Activated T-helper 2 cell treated with anti-CD3 and anti-CD28 coated beads, Interferon-gamma antibody, Interleukin-2, Interleukin-4, amounts not matched to agents 10 μg/mL and 5 μg/mL and 100 μg/mL, durations not matched to agents 14 hours and 24 hours and 36 hours (primary cell): ENCODE measurements around the gene WRAP73. TPM values are rescaled to one million over a fixed set of nuclear protein-coding genes. Genes with fewer than 3 reads are reported as not detected.

ENCODE experiments used
- DNase-seq: peaks from one replicate; pipeline ENCODE4 v3.0.0; 2021; ENCODE audit warnings: low spot score
- H3K27ac Mint-ChIP-seq: one replicate; pipeline ENCODE4 v1.8.0; 2021; ENCODE audit warnings: mixed read lengths
- H3K27me3 Mint-ChIP-seq: one replicate; pipeline ENCODE4 v1.8.0; 2021; ENCODE audit warnings: low read depth, mixed read lengths
- H3K36me3 Mint-ChIP-seq: one replicate; pipeline ENCODE4 v1.8.0; 2021; ENCODE audit warnings: low read depth, mixed read lengths
- H3K4me1 Mint-ChIP-seq: one replicate; pipeline ENCODE4 v1.8.0; 2021; ENCODE audit warnings: low read depth, mixed read lengths
- H3K4me3 Mint-ChIP-seq: one replicate; pipeline ENCODE4 v1.8.0; 2021; ENCODE audit warnings: low read depth, mild to moderate bottlenecking, moderate library complexity, mixed read lengths
- H3K9me3 Mint-ChIP-seq: one replicate; pipeline ENCODE4 v1.8.0; 2021; ENCODE audit warnings: mixed read lengths
- intact Hi-C: fragments of 100-400 bp; cut with micrococcal nuclease; formaldehyde crosslinking; loops from one replicate; pipeline ENCODE4 v1.15.1; 2023
- total RNA-seq: library from RNA; stranded (reverse); gene quantifications from 2 replicates; pipeline ENCODE4 v1.2.3, GENCODE V29; 2022

Gene WRAP73
- total RNA-seq, 1 donor from 2014 or later = 38.7 TPM

DNA sequence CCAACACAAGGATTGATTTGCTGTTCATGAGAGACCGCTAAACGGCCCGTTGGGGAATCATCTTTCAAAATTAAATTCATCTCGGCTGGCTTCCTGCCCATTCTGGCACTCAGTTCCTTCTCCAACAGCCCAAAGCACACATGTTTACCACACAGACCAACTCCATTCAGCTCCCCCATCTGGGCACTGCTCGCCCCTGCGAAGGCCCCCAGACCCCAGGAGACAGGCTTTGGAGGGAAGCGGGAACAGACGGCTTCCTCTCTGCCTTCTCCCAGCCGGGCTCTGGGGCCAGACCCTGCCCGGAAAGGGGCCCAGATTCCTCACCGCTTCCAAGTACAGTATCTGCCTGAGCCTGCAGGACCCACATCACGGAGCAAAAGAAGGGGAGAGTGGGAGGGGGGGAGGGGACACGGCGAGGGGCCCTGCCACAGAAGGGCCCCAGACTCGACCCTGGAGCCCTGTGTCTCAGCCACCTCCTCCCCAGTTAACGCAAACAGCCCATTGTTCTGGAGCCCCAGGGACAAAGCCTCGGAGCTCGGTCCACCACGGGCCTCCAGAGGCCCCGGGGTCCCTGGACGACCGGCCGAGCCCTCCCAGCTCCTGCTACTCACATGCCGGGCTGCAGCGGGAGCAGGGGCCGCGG is 39.3 kb downstream of the WRAP73 start:
- no peaks in the 10 kb centered on the region for H3K9me3 Mint-ChIP-seq
- H3K36me3 Mint-ChIP-seq = no peaks in the 10 kb centered on the region
- H3K27me3 Mint-ChIP-seq = peaks cover 22% of the 10 kb centered on the region
- intact Hi-C loops = no loop called here
- no peaks in the 10 kb centered on the region for H3K4me1 Mint-ChIP-seq
- no peak overlapping the region for H3K4me3 Mint-ChIP-seq
- no peak for DNase-seq
- H3K27ac Mint-ChIP-seq = no peak overlapping the region

DNA sequence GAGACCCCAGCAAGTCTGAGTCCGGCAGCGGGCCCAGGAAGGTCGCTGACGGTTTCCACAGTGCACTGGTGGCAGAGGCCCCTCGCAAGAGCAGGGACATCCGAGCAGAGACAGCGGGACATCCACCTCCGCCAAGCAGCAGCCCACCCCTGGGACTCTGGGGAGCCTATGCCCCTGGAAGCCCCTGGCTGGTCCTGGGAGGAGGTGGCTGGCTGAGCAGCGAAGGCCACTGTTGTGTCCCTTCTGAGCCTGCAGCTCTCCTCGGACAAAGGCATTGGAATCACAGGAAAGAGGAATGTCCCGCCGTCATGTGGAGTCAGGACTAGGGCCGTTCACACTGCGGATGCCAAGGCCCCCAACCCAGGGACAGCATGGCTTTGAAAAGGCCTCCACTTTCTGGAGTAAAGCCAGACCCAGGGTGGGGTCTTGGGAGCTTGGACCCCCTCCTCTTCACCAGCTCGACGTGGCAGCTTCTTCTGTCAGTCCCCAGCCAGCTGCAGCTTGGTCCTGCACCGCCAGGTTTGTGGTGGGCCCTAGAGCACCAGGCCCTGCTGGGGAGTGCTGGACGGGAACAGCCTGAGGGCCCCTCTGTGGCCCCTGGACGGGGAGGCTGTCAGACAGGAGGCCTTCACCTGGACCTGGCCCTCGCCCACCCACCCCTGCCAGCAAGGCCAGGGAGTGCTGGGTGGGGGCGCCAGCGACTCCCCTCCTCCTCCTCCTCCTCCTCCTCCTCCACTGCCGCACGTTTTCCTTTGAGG is 40.0 kb downstream of the WRAP73 start:
- no peaks in the 10 kb centered on the region for H3K9me3 Mint-ChIP-seq
- no peaks in the 10 kb centered on the region for H3K36me3 Mint-ChIP-seq
- intact Hi-C loops = no loop called here
- peaks cover 22% of the 10 kb centered on the region for H3K27me3 Mint-ChIP-seq
- H3K4me3 Mint-ChIP-seq = no peak overlapping the region
- no peak overlapping the region for H3K27ac Mint-ChIP-seq
- no peak for DNase-seq
- H3K4me1 Mint-ChIP-seq = no peaks in the 10 kb centered on the region

DNA sequence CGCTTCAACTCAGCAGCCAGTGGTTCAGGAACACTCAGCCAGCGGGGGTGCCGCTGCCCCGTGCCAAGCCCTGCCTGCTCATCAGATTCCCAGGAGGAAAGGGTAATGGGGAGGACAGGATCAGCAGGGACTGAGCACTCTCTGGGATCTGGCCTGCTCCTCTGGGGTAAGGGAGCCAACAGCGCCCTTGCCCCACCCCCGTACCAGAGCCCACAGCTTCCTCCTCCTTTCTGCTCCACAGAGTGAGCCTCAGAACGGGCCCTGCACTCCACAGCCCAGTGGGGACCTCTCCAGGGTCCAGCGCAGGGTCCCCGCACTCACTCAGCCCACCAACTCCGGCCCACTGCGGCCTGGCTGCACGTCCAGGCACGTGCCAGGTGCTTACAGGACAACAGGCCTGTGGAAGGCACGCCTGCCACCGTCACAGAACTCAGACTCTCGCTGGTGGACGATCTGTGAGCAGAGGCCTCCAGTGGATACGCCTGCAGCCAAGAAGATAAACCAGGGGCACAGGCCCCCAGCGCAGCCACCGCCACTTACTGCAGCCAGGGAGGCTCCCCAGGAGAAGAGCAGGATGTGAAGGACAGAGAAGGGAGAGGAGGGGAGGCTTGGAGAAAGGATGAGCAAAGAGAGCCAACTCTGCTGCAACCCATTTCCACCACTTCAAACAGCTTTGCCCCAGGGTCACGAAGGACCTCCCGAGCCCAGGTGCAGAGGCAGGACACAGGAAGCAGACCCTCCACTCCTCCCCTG is 40.7 kb downstream of the WRAP73 start:
- intact Hi-C loops = no loop called here
- H3K9me3 Mint-ChIP-seq = no peaks in the 10 kb centered on the region
- no peak overlapping the region for H3K27ac Mint-ChIP-seq
- DNase-seq = no peak
- no peaks in the 10 kb centered on the region for H3K36me3 Mint-ChIP-seq
- no peak overlapping the region for H3K4me3 Mint-ChIP-seq
- peaks cover 22% of the 10 kb centered on the region for H3K27me3 Mint-ChIP-seq
- H3K4me1 Mint-ChIP-seq = no peaks in the 10 kb centered on the region

DNA sequence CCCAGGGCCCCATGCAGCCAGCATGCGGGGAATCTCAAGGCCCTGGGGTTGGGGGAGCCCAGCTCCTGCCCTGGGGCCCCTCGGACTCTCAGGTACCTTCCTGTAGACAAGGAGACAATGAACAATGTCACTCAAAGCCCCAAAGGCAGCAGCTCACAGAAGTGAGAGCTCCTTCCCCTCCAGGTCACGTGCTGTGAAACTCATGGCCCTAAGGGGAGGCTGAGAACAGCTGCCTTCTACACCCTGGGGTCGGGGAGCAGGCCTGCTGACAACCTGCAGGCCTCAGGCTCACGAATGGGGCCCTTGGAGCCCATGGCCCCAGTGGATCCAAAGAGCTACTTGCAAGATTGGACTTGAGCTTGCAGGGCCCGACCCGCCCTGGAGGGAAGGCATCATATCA is 41.7 kb downstream of the WRAP73 start:
- no peaks in the 10 kb centered on the region for H3K36me3 Mint-ChIP-seq
- no peak overlapping the region for H3K27ac Mint-ChIP-seq

DNA sequence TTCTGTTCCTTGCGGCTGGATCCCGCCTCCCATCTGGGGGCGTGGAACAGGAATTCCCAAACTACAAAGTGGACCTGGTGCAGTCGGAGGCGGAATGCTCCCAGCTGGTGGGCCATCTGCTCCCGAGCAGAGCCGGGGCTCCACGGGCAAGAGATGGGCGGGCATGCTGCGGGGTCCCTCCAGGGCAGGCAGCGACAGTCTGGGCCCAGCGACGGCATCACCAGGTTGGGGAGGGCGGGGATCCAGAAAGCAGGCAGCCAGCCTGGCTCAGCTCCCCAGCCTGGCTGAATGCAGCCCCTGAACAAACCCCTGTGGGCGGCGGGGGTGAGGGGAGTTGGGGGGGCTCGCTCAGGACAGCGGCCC is 42.2 kb downstream of the WRAP73 start:
- H3K9me3 Mint-ChIP-seq = no peaks in the 10 kb centered on the region
- H3K36me3 Mint-ChIP-seq = no peaks in the 10 kb centered on the region
- no peak overlapping the region for H3K27ac Mint-ChIP-seq
- no peak for DNase-seq
- no peak overlapping the region for H3K4me3 Mint-ChIP-seq
- peaks cover 15% of the 10 kb centered on the region for H3K27me3 Mint-ChIP-seq
- intact Hi-C loops = no loop called here
- H3K4me1 Mint-ChIP-seq = no peaks in the 10 kb centered on the region

More for the DNA sequence above, 41.7 kb downstream of the WRAP73 start:
- intact Hi-C loops = no loop called here
- no peaks in the 10 kb centered on the region for H3K9me3 Mint-ChIP-seq
- H3K4me1 Mint-ChIP-seq = no peaks in the 10 kb centered on the region
- peaks cover 19% of the 10 kb centered on the region for H3K27me3 Mint-ChIP-seq
- no peak for DNase-seq
- H3K4me3 Mint-ChIP-seq = no peak overlapping the region

DNA sequence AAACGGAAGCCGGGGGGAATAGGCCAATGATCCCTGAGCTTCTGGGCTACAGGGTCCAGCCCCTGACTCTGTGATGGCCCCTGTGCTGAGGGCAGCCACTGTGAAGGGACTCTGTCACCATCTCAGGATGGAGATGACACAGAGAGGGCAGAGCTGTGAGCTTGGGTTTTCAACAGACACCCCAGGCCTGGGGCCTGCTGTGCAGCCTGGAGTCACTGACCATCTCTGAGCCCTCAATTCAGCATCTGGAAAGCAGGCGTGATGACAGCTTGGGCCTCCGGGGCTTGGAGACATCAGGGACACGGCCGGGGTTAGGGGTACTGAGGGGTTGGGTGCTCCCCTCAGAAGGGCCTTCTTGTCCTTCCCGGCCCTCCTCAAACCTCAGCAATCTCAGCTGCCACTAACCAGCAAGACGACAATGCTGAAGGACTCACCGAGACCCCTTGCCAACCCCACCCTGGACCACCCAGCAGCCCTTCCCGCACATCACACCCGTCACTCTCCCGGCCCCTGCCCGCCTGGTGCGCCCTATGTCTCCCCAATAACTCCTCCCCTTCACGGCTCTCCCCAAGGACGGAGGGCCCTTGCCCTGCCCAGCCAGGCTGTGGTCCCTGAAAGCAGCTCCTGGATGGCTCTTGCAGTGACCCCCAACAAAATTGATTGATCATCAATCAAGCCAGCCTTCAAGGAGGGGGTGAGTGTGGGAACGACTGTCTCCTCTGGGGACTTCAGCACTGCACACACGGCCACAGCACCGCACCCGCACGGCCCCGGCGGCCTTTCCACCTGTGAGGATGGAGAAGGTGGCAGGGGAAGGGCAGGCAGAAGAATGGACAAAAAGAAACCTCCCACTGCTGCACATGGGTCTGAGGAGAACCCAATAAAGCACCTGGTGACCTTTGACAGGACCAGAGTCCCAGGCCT is 42.9 kb downstream of the WRAP73 start:
- no peaks in the 10 kb centered on the region for H3K36me3 Mint-ChIP-seq
- H3K9me3 Mint-ChIP-seq = no peaks in the 10 kb centered on the region
- intact Hi-C loops = no loop called here
- peaks cover 12% of the 10 kb centered on the region for H3K27me3 Mint-ChIP-seq
- DNase-seq = no peak
- no peak overlapping the region for H3K27ac Mint-ChIP-seq
- H3K4me1 Mint-ChIP-seq = no peaks in the 10 kb centered on the region
- no peak overlapping the region for H3K4me3 Mint-ChIP-seq

DNA sequence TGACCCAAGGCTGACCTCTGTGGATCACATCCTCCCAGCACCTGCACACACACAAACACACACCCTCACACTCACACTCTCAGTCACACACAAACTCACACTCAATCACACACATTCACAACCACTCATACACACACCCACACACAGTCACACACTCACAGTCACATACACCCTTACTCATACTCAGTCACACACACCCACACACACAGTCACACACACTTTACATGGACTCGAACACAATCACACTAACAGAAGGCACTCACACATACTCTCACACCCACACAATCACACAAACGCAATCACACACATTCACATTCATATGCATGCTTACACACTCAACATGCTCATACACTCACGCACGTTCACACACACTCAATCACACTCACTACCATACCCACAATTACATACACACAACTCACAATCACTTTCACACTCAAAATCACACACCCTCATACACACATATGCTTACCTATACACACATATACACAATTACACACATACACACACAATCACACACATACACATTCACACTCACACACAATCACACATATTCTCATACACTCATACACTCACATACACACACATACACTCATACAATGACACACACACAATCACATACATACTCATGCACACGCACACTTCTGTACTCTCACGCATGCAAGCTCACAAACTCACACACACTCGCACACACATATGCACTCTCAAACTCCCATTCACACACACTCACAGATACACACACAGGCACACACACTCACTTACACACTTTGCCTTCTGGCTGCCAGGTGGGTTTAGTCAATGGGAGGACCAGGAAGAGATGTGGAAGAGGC is 44.7 kb downstream of the WRAP73 start:
- Mint-ChIP-seq H3K9me3 (no peaks in the 10 kb centered on the region), H3K4me3 (no peak overlapping the region), H3K27ac (no peak overlapping the region), H3K27me3 (peaks cover 3% of the 10 kb centered on the region), H3K36me3 (no peaks in the 10 kb centered on the region), H3K4me1 (no peaks in the 10 kb centered on the region)
- intact Hi-C loops = no loop called here
- DNase-seq = no peak

DNA sequence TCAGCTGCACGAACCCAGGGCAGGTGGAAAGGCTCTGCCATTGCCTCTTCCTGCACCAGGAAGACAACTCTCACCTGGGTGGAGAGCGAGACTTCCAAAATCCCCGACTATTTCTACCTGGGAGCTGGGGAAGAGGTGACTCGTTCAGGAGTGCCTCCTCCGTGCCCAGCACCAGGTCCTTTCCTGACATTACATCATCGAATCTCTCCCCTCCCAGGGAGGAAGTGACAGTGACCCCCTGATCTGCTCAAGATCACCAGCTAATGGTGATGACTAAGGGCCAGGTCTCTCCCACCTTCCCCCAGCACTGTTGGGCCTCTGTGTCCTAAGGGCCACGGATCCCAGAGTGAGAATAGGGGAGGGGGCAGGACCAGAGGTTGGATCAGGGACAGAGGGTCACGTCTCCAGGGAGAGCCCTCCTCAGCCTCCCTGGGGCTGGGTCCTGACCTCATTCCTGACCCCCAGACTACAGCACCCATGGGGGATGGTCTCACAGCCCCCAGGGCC is 45.4 kb downstream of the WRAP73 start:
- no peak for DNase-seq
- Mint-ChIP-seq H3K27ac (no peak overlapping the region), H3K36me3 (no peaks in the 10 kb centered on the region), H3K27me3 (peaks cover 3% of the 10 kb centered on the region), H3K4me3 (no peak overlapping the region), H3K9me3 (no peaks in the 10 kb centered on the region), H3K4me1 (no peaks in the 10 kb centered on the region)
- intact Hi-C loops = no loop called here

DNA sequence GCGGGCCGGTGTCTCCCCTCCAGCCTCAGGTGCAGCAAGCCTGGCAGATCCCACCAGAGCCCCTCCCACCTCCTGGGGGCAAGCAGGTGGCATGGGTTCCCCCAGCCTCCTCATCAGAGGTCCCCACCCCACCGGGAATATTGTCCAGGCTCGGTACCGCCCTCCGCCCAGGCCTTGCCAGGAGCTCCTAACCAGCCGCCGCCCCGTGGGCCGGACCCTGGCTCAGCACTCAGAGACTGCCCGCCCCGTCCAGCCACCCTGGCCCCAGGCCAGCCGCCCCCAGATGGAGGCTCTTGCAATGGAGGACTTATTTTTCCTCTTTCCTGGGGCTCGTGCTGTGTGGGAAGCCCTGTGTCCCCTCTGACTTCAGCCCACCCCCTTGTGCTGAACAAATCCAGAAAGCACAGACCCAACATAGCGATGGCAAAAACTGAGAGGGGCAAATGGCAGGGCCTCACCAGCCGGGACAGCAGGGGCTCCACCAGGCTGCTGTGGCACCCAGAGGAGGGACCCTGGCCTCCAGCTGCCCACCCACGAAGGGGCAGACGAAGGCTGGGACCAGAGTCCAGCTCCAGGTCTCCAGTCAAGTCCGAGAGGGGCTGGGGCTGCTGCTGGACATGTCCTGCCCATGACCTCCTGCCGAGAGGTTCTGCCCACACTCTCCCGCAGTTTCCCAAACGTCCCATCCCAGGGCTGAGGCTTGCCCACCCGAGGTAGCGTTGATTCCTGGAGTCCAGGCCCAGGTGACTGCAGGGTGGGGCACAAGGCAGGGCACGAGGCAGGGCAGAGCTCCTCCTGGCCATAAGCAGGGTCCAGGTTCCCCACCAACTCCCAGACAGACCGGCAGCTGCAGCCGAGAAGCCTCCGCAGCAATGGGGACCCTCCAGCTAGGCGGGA is 46.1 kb downstream of the WRAP73 start:
- intact Hi-C loops = no loop called here

DNA sequence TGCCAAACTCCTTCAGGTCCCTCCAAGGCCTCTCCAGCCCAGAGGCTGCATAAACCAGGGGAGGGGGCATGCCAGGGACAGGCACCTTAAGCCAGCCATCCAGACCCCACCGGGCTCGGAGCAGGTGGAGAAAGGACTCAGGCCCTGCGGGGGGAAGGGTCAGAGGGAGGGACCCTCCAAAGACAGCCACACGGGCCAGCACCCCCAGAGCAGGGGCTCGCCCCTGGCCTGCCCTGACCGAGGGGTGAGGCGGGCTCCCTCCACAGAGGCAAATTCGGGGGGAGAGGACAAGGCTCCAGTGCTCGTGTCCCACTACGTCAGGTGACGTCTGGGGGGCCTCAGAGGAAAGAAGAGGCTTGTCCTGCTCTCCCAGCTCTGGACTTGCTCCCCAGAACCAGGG is 46.7 kb downstream of the WRAP73 start:
- no peaks in the 10 kb centered on the region for H3K36me3 Mint-ChIP-seq
- no peaks in the 10 kb centered on the region for H3K27me3 Mint-ChIP-seq
- no peaks in the 10 kb centered on the region for H3K4me1 Mint-ChIP-seq
- intact Hi-C loops = no loop called here
- DNase-seq = no peak
- no peaks in the 10 kb centered on the region for H3K9me3 Mint-ChIP-seq
- H3K27ac Mint-ChIP-seq = no peak overlapping the region
- H3K4me3 Mint-ChIP-seq = no peak overlapping the region

More for the DNA sequence above, 46.1 kb downstream of the WRAP73 start:
- Mint-ChIP-seq H3K9me3 (no peaks in the 10 kb centered on the region), H3K27me3 (no peaks in the 10 kb centered on the region), H3K4me3 (no peak overlapping the region), H3K4me1 (no peaks in the 10 kb centered on the region), H3K27ac (no peak overlapping the region), H3K36me3 (no peaks in the 10 kb centered on the region)
- no peak for DNase-seq

DNA sequence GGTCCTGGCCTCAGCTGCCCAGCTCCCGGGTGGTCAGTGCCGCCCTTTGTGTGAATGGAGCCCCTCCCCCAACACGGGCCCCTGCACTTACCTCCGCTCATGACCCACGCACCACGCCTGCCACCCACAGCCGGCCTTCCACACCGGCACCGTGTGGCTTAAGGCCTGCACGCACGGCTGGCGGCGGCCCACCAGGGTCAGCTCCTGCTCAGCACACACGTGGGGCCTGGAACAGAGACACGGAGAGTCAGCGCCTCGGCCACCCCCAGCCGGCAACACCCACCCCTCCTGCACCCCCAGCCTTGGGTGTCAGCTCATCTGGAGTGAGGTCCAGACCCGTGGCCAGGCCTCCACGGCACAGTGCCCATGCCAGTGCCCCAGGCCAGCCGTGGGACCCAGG is 47.5 kb downstream of the WRAP73 start:
- Mint-ChIP-seq H3K9me3 (no peaks in the 10 kb centered on the region), H3K27me3 (no peaks in the 10 kb centered on the region), H3K36me3 (no peaks in the 10 kb centered on the region), H3K4me1 (peaks cover 5% of the 10 kb centered on the region), H3K4me3 (no peak overlapping the region), H3K27ac (no peak overlapping the region)
- intact Hi-C loops = no loop called here
- no peak for DNase-seq
